Naive thymus-derived CD4-positive, alpha-beta T cell (primary cell): Measurements from ENCODE around the gene MIGA1. TPM values are rescaled to one million over a fixed set of nuclear protein-coding genes. Genes with fewer than 3 reads are reported as not detected.

Experiments used
- ATAC-seq: fragments of 150-1000 bp; cut with Tn5 transposase; 2 replicates; pipeline ENCODE4 v1.10.0; 2021; ENCODE audit warnings: mild to moderate bottlenecking, moderate library complexity
- CTCF ChIA-PET: fragments of 350-600 bp; sonication (Branson Sonifier 250); formaldehyde crosslinking; loops from one replicate; lab custom pipeline; 2021; ENCODE audit warnings: antibody characterized with exemption; lab: Charles Lee
- POLR2A ChIA-PET: fragments of 350-600 bp; sonication (Branson Sonifier 250); formaldehyde crosslinking; loops from one replicate; lab custom pipeline; 2021; ENCODE audit warnings: antibody characterized with exemption, inconsistent platforms; lab: Charles Lee
- DNase-seq, 9 donors: peaks; one replicate each; pipeline versions ENCODE4 v3.0.0 to v3.0.0-alpha.2; 2020 to 2022; ENCODE audit warnings: mixed read lengths in 1 of 9
- H3K27ac ChIP-seq: one replicate; pipeline ENCODE4 v1.7.0; 2013; ENCODE audit warnings: mild to moderate bottlenecking, low read depth, low read length, moderate library complexity
- H3K27me3 ChIP-seq, 2 donors: one replicate each; pipeline ENCODE4 v1.7.0; 2013; ENCODE audit warnings: low read length in 2 of 2, mild to moderate bottlenecking in 2 of 2, moderate library complexity in 2 of 2; ENCODE audit not compliant: control insufficient read depth in 2 of 2, insufficient read depth in 2 of 2
- H3K36me3 ChIP-seq, 3 experiments: 1 replicate in 2 of 3; 2 replicates in 1 of 3; pipeline ENCODE4 v1.7.0; 2013; ENCODE audit warnings: low read length in 3 of 3, mild to moderate bottlenecking in 3 of 3, moderate library complexity in 1 of 3; ENCODE audit not compliant: insufficient read depth in 3 of 3, control insufficient read depth in 2 of 3
- H3K4me1 ChIP-seq, 2 donors: one replicate each; pipeline ENCODE4 v1.7.0; 2013; ENCODE audit warnings: low read length in 2 of 2, mild to moderate bottlenecking in 2 of 2, moderate library complexity in 1 of 2; ENCODE audit not compliant: control insufficient read depth in 2 of 2, insufficient read depth in 2 of 2
- H3K4me3 ChIP-seq: 2 replicates; pipeline ENCODE4 v1.7.0; 2013; ENCODE audit warnings: mild to moderate bottlenecking, low read length
- H3K9me3 ChIP-seq, 3 experiments: 1 replicate in 2 of 3; 2 replicates in 1 of 3; pipeline ENCODE4 v1.7.0; 2013; ENCODE audit warnings: low read length in 3 of 3; ENCODE audit not compliant: control insufficient read depth in 2 of 3
- H3K27ac Mint-ChIP-seq, 9 donors: one replicate each; pipeline ENCODE4 v1.8.0; 2020 to 2022; ENCODE audit warnings: mixed read lengths in 9 of 9, mild to moderate bottlenecking in 8 of 9, moderate library complexity in 5 of 9, inconsistent platforms in 2 of 9
- H3K27me3 Mint-ChIP-seq, 5 donors: one replicate each; pipeline ENCODE4 v1.8.0; 2021 to 2022; ENCODE audit warnings: mixed read lengths in 5 of 5, mild to moderate bottlenecking in 1 of 5
- H3K36me3 Mint-ChIP-seq, 5 donors: one replicate each; pipeline ENCODE4 v1.8.0; 2020 to 2022; ENCODE audit warnings: mixed read lengths in 5 of 5, mild to moderate bottlenecking in 3 of 5, inconsistent platforms in 1 of 5
- H3K4me1 Mint-ChIP-seq, 7 donors: one replicate each; pipeline ENCODE4 v1.8.0; 2020 to 2022; ENCODE audit warnings: mixed read lengths in 7 of 7, mild to moderate bottlenecking in 3 of 7, inconsistent platforms in 1 of 7
- H3K4me3 Mint-ChIP-seq, 10 donors: one replicate each; pipeline ENCODE4 v1.8.0; 2020 to 2022; ENCODE audit warnings: mild to moderate bottlenecking in 10 of 10, mixed read lengths in 10 of 10, moderate library complexity in 6 of 10, inconsistent platforms in 2 of 10
- H3K9me3 Mint-ChIP-seq, 11 donors: one replicate each; pipeline ENCODE4 v1.8.0; 2020 to 2022; ENCODE audit warnings: mixed read lengths in 11 of 11, mild to moderate bottlenecking in 4 of 11, inconsistent platforms in 1 of 11, moderate library complexity in 1 of 11
- intact Hi-C, 2 donors: fragments of 100-400 bp; cut with micrococcal nuclease; formaldehyde crosslinking; loops; one replicate each; pipeline ENCODE4 v1.15.1; 2023
- polyA plus RNA-seq, 2 donors: library from polyadenylated mRNA; unstranded; fragments of 300-500 nt; fragmentation: Illumina TruSeq; gene quantifications; one replicate each; pipeline ENCODE4 v1.2.3, GENCODE V29; 2021
- total RNA-seq, 6 experiments: library from RNA in 5 of 6; stranded (reverse) in 5 of 6; gene quantifications; 1 replicate in 5 of 6; 2 replicates in 1 of 6; pipeline ENCODE4 v1.2.3 and lab custom pipeline; 2021 to 2026

The MIGA1 gene
- total and polyA plus RNA-seq, 7 experiments from 2014 or later = 8.8 to 23.5 (median 12.4) TPM

- CTCF ChIA-PET = interaction anchor here (1.3 kb wide), 1 partner anchor 132 kb away, joined by 5 read pairs; no protein-coding TSS in a partner anchor
- no peaks in the 10 kb centered on the region for H3K4me1 ChIP-seq
- no peaks in the 10 kb centered on the region for H3K27me3 ChIP-seq
- no peak for DNase-seq
- Mint-ChIP-seq H3K36me3 (peaks cover 0 to 45% (median 19%) of the 10 kb centered on the region in 5 donors), H3K4me3 (no peak overlapping the region), H3K27ac (no peak overlapping the region), H3K4me1 (peaks cover 0 to 13% (median 8%) of the 10 kb centered on the region in 7 donors), H3K9me3 (no peaks in the 10 kb centered on the region), H3K27me3 (no peaks in the 10 kb centered on the region)
- POLR2A ChIA-PET = no interaction called here
- H3K36me3 ChIP-seq = peaks cover 0 to 12% (median 9%) of the 10 kb centered on the region in 3 experiments
- intact Hi-C loops = no loop called here
- H3K4me3 ChIP-seq = no peak overlapping the region
- no peak overlapping the region for H3K27ac ChIP-seq
- no peak for ATAC-seq
- H3K9me3 ChIP-seq = no peaks in the 10 kb centered on the region
Measured at GRCh38 chr1:77832901-77833300, 53.5 kb downstream of the MIGA1 start.

- Mint-ChIP-seq H3K4me1 (peaks cover 0 to 11% (median 5%) of the 10 kb centered on the region in 7 donors), H3K9me3 (no peaks in the 10 kb centered on the region), H3K27me3 (no peaks in the 10 kb centered on the region), H3K36me3 (peaks cover 0 to 46% (median 19%) of the 10 kb centered on the region in 5 donors), H3K4me3 (no peak overlapping the region), H3K27ac (no peak overlapping the region)
- no peaks in the 10 kb centered on the region for H3K9me3 ChIP-seq
- H3K36me3 ChIP-seq = peaks cover 0 to 11% (median 9%) of the 10 kb centered on the region in 3 experiments
- H3K4me3 ChIP-seq = no peak overlapping the region
- ATAC-seq = no peak
- intact Hi-C loops = no loop called here
- no peaks in the 10 kb centered on the region for H3K4me1 ChIP-seq
- H3K27me3 ChIP-seq = no peaks in the 10 kb centered on the region
- ChIA-PET CTCF (interaction anchor here (1.3 kb wide), 1 partner anchor 131 kb away, joined by 5 read pairs; no protein-coding TSS in a partner anchor), POLR2A (interaction anchor here (0.6 kb wide), 1 partner anchor 142 kb away, joined by 5 read pairs; no protein-coding TSS in a partner anchor)
- no peak overlapping the region for H3K27ac ChIP-seq
- no peak for DNase-seq
Measured at GRCh38 chr1:77833521-77834100, 54.2 kb downstream of the MIGA1 start.

- ChIA-PET POLR2A (no interaction called here), CTCF (no interaction called here)
- Histone ChIP-seq H3K4me1 (no peaks in the 10 kb centered on the region), H3K27me3 (no peaks in the 10 kb centered on the region), H3K27ac (no peak overlapping the region), H3K9me3 (no peaks in the 10 kb centered on the region), H3K36me3 (peaks cover 0 to 9% (median 7%) of the 10 kb centered on the region in 3 experiments), H3K4me3 (no peak overlapping the region)
- ATAC-seq (no peak), DNase-seq (no peak)
- intact Hi-C loops = no loop called here
- Mint-ChIP-seq H3K4me3 (no peak overlapping the region), H3K27me3 (no peaks in the 10 kb centered on the region), H3K4me1 (peaks cover 0 to 9% (median 5%) of the 10 kb centered on the region in 7 donors), H3K36me3 (peaks cover 0 to 54% (median 19%) of the 10 kb centered on the region in 5 donors), H3K27ac (no peak overlapping the region), H3K9me3 (no peaks in the 10 kb centered on the region)
Measured at GRCh38 chr1:77834771-77835334, 55.4 kb downstream of the MIGA1 start.

GRCh38 chr1:77841574-77841973, 62.1 kb downstream of the MIGA1 start:
- H3K4me1 Mint-ChIP-seq = peaks cover 0 to 10% (median 3%) of the 10 kb centered on the region in 7 donors

GRCh38 chr1:77845951-77846350, 66.5 kb downstream of the MIGA1 start:
- Mint-ChIP-seq H3K27me3 (no peaks in the 10 kb centered on the region), H3K36me3 (peaks cover 0 to 38% (median 26%) of the 10 kb centered on the region in 5 donors), H3K4me3 (no peak overlapping the region), H3K9me3 (no peaks in the 10 kb centered on the region), H3K27ac (peak overlapping the region in 2 of 9 donors; percentile 23 to 46), H3K4me1 (peaks cover 0 to 12% (median 3%) of the 10 kb centered on the region in 7 donors)
- no peak for DNase-seq
- ChIA-PET POLR2A (no interaction called here), CTCF (no interaction called here)
- no peaks in the 10 kb centered on the region for H3K27me3 ChIP-seq
- H3K27ac ChIP-seq = no peak overlapping the region
- no peak overlapping the region for H3K4me3 ChIP-seq
- H3K36me3 ChIP-seq = peaks cover 0 to 16% (median 0%) of the 10 kb centered on the region in 3 experiments
- ATAC-seq = no peak
- H3K4me1 ChIP-seq = peaks cover 0 to 4% of the 10 kb centered on the region in 2 donors
- H3K9me3 ChIP-seq = no peaks in the 10 kb centered on the region
- intact Hi-C loops = no loop called here

More at GRCh38 chr1:77841574-77841973, 62.1 kb downstream of the MIGA1 start:
- CTCF ChIA-PET = no interaction called here
- H3K9me3 Mint-ChIP-seq = no peaks in the 10 kb centered on the region
- intact Hi-C loops = no loop called here
- H3K4me3 Mint-ChIP-seq = no peak overlapping the region
- H3K27ac ChIP-seq = no peak overlapping the region
- no peaks in the 10 kb centered on the region for H3K27me3 Mint-ChIP-seq
- peaks cover 0 to 35% (median 16%) of the 10 kb centered on the region in 5 donors for H3K36me3 Mint-ChIP-seq
- H3K4me1 ChIP-seq = no peaks in the 10 kb centered on the region
- H3K9me3 ChIP-seq = no peaks in the 10 kb centered on the region
- H3K36me3 ChIP-seq = peaks cover 0 to 16% (median 0%) of the 10 kb centered on the region in 3 experiments
- ATAC-seq (no peak), DNase-seq (no peak)
- H3K4me3 ChIP-seq = no peak overlapping the region
- POLR2A ChIA-PET = no interaction called here
- H3K27ac Mint-ChIP-seq = no peak overlapping the region
- no peaks in the 10 kb centered on the region for H3K27me3 ChIP-seq

GRCh38 chr1:77846966-77847365, 67.5 kb downstream of the MIGA1 start:
- no peak for DNase-seq
- Histone ChIP-seq H3K36me3 (peaks cover 0 to 16% (median 0%) of the 10 kb centered on the region in 3 experiments), H3K4me1 (peaks cover 0 to 4% of the 10 kb centered on the region in 2 donors), H3K27ac (no peak overlapping the region), H3K27me3 (no peaks in the 10 kb centered on the region), H3K4me3 (no peak overlapping the region), H3K9me3 (no peaks in the 10 kb centered on the region)
- no peak overlapping the region for H3K27ac Mint-ChIP-seq
- no peak overlapping the region for H3K4me3 Mint-ChIP-seq
- ATAC-seq = no peak
- no peaks in the 10 kb centered on the region for H3K9me3 Mint-ChIP-seq
- intact Hi-C loops = no loop called here
- POLR2A ChIA-PET = no interaction called here
- CTCF ChIA-PET = interaction anchor here (0.6 kb wide), 1 partner anchor 138 kb away, joined by 3 read pairs; no protein-coding TSS in a partner anchor
- peaks cover 0 to 12% (median 0%) of the 10 kb centered on the region in 7 donors for H3K4me1 Mint-ChIP-seq
- peaks cover 0 to 38% (median 28%) of the 10 kb centered on the region in 5 donors for H3K36me3 Mint-ChIP-seq
- H3K27me3 Mint-ChIP-seq = no peaks in the 10 kb centered on the region
